NCI-H446 (cell line): ENCODE results near the gene MATN3.

Experiments used
- DNase-seq, 2 experiments: peaks; one replicate each; lab custom pipeline; 2025; lab: John Stamatoyannopoulos, UW

Gene MATN3

GRCh38 chr2:20037660-20038059 is 25.2 kb upstream of the MATN3 start:
- no peak for DNase-seq

- DNase-seq, result no peak
Measured at GRCh38 chr2:20035955-20036666, 23.6 kb upstream of the MATN3 start.

GRCh38 chr2:20034821-20035220 is 22.4 kb upstream of the MATN3 start:
- no peak for DNase-seq

GRCh38 chr2:20034218-20034617 is 21.8 kb upstream of the MATN3 start:
- no peak for DNase-seq

GRCh38 chr2:20033322-20033721 is 20.9 kb upstream of the MATN3 start:
- no peak for DNase-seq

- DNase-seq, result no peak
Measured at GRCh38 chr2:20030224-20030623, 17.8 kb upstream of the MATN3 start.

GRCh38 chr2:20027705-20028434 is 15.4 kb upstream of the MATN3 start:
- no peak for DNase-seq

- no peak for DNase-seq
Measured at GRCh38 chr2:20027260-20027677, 14.8 kb upstream of the MATN3 start.

- DNase-seq, result no peak
Measured at GRCh38 chr2:20025065-20025786, 12.8 kb upstream of the MATN3 start.

- DNase-seq, result no peak
Measured at GRCh38 chr2:20023688-20024087, 11.2 kb upstream of the MATN3 start.

GRCh38 chr2:20021405-20022009 is 9.0 kb upstream of the MATN3 start:
- DNase-seq, result no peak

GRCh38 chr2:20019747-20020146 is 7.3 kb upstream of the MATN3 start:
- no peak for DNase-seq

- no peak for DNase-seq
Measured at GRCh38 chr2:20018601-20019152, 6.2 kb upstream of the MATN3 start.

- DNase-seq, result no peak
Measured at GRCh38 chr2:20016346-20016745, 3.9 kb upstream of the MATN3 start.

- peak; percentile 48 to 65 for DNase-seq
Measured at GRCh38 chr2:20015482-20016083, 3.1 kb upstream of the MATN3 start.

- DNase-seq, result no peak
Measured at GRCh38 chr2:20013126-20013849, 820 bp upstream of the MATN3 start.

- no peak for DNase-seq
Measured at GRCh38 chr2:20012032-20012281, 511 bp downstream of the MATN3 start.

GRCh38 chr2:20011276-20012031 is 1.0 kb downstream of the MATN3 start:
- no peak for DNase-seq

GRCh38 chr2:20008703-20009102 is 3.8 kb downstream of the MATN3 start:
- no peak for DNase-seq

GRCh38 chr2:20005891-20006470 is 6.5 kb downstream of the MATN3 start:
- no peak for DNase-seq
